Endodermal cell (in vitro differentiated cells): ENCODE data around the gene EFNB2. TPM values are rescaled to one million over a fixed set of nuclear protein-coding genes. Genes with fewer than 3 reads are reported as not detected.

Source experiments
- DNase-seq: peaks from one replicate; pipeline ENCODE4 v3.0.0-alpha.2; 2017
- H3K27ac ChIP-seq: 2 replicates; pipeline ENCODE4 v1.5.1; 2013; ENCODE audit warnings: mild to moderate bottlenecking, low read depth, low read length, moderate library complexity
- H3K27me3 ChIP-seq: 2 replicates; pipeline ENCODE4 v1.6.1; 2013; ENCODE audit warnings: mild to moderate bottlenecking, low read length, moderate library complexity; ENCODE audit not compliant: insufficient read depth, control insufficient read depth, poor library complexity, severe bottlenecking
- H3K36me3 ChIP-seq: 2 replicates; pipeline ENCODE4 v1.7.0; 2013; ENCODE audit warnings: mild to moderate bottlenecking, low read length, moderate library complexity; ENCODE audit not compliant: control insufficient read depth, insufficient read depth
- H3K4me1 ChIP-seq: one replicate; pipeline ENCODE4 v1.7.0; 2013; ENCODE audit warnings: low read length; ENCODE audit not compliant: control insufficient read depth, insufficient read depth
- H3K4me3 ChIP-seq: 2 replicates; pipeline ENCODE4 v1.5.1; 2013; ENCODE audit warnings: mild to moderate bottlenecking, low read length, moderate library complexity
- H3K9ac ChIP-seq: 2 replicates; pipeline ENCODE4 v1.6.1; 2013; ENCODE audit warnings: mild to moderate bottlenecking, low read length, moderate library complexity; ENCODE audit not compliant: poor library complexity, severe bottlenecking; ENCODE audit errors: extremely low read depth
- H3K9me3 ChIP-seq: 2 replicates; pipeline ENCODE4 v1.6.1; 2013; ENCODE audit warnings: mild to moderate bottlenecking, low read length, moderate library complexity; ENCODE audit not compliant: control insufficient read depth
- H3K27ac Mint-ChIP-seq: 2 replicates; pipeline ENCODE4 v1.8.0; 2020; ENCODE audit warnings: mixed read lengths
- H3K27me3 Mint-ChIP-seq: 2 replicates; pipeline ENCODE4 v1.8.0; 2021; ENCODE audit warnings: mild to moderate bottlenecking, mixed read lengths; ENCODE audit not compliant: insufficient read depth
- H3K36me3 Mint-ChIP-seq: 2 replicates; pipeline ENCODE4 v1.8.0; 2020; ENCODE audit warnings: low read depth, mixed read lengths
- H3K4me1 Mint-ChIP-seq: 2 replicates; pipeline ENCODE4 v1.8.0; 2020; ENCODE audit warnings: mixed read lengths
- H3K4me3 Mint-ChIP-seq: 2 replicates; pipeline ENCODE4 v1.8.0; 2020; ENCODE audit warnings: mild to moderate bottlenecking, moderate library complexity, mixed read lengths
- H3K9me3 Mint-ChIP-seq: 2 replicates; pipeline ENCODE4 v1.8.0; 2020; ENCODE audit warnings: mild to moderate bottlenecking, mixed read lengths
- WGBS, 2 experiments: methylation state at CpG; one replicate each; pipeline versions ENCODE4 v1.1.5 to v1.1.7; 2013; ENCODE audit warnings: missing lambda C conversion rate in 2 of 2, mixed read lengths in 1 of 2; ENCODE audit not compliant: insufficient coverage in 1 of 2, insufficient read length in 1 of 2; 5-methylcytosine and 5-hydroxymethylcytosine counted together
- total RNA-seq, 2 donors: library from RNA; stranded (reverse); fragmentation: NEBNext Ultra II Directional in 1 of 2; extraction: Animal tissue kit (Norgen Biotek cat#: 25700) in 1 of 2; gene quantifications; 2 replicates in 1 of 2; 3 replicates in 1 of 2; pipeline ENCODE4 v1.2.1, GENCODE V29; 2021
- TF ChIP-seq, protein P1 (sequence below): fragments of 200-600 bp; sonication (generic); conservative IDR thresholded peaks from 2 replicates; pipeline ENCODE4 v1.5.0; 2021; ENCODE audit warnings: antibody characterized with exemption, mild to moderate bottlenecking

EFNB2 gene
- total RNA-seq, 2 donors from 2014 or later: 0.84 to 3.1 TPM

- Histone ChIP-seq H3K4me1 (peaks cover 11% of the 10 kb centered on the region), H3K27ac (no peak overlapping the region), H3K27me3 (no peaks in the 10 kb centered on the region), H3K4me3 (peak overlapping the region; percentile 23), H3K36me3 (no peaks in the 10 kb centered on the region), H3K9ac (no peak overlapping the region), H3K9me3 (no peaks in the 10 kb centered on the region)
- H3K27me3 Mint-ChIP-seq: peaks cover 35% of the 10 kb centered on the region
- peaks cover 52% of the 10 kb centered on the region for H3K4me1 Mint-ChIP-seq
- H3K9me3 Mint-ChIP-seq: no peaks in the 10 kb centered on the region
- peak; percentile 92 for DNase-seq
- TF ChIP-seq, protein P1, sequence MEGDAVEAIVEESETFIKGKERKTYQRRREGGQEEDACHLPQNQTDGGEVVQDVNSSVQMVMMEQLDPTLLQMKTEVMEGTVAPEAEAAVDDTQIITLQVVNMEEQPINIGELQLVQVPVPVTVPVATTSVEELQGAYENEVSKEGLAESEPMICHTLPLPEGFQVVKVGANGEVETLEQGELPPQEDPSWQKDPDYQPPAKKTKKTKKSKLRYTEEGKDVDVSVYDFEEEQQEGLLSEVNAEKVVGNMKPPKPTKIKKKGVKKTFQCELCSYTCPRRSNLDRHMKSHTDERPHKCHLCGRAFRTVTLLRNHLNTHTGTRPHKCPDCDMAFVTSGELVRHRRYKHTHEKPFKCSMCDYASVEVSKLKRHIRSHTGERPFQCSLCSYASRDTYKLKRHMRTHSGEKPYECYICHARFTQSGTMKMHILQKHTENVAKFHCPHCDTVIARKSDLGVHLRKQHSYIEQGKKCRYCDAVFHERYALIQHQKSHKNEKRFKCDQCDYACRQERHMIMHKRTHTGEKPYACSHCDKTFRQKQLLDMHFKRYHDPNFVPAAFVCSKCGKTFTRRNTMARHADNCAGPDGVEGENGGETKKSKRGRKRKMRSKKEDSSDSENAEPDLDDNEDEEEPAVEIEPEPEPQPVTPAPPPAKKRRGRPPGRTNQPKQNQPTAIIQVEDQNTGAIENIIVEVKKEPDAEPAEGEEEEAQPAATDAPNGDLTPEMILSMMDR: no peak
- H3K4me3 Mint-ChIP-seq: peak overlapping the region; percentile 14
- 16 to 21% methylated on average over 12 to 16 of the region's 16 CpGs for WGBS, 2 experiments
- no peaks in the 10 kb centered on the region for H3K36me3 Mint-ChIP-seq
- peak overlapping the region; percentile 86 for H3K27ac Mint-ChIP-seq
These were observed 63.4 kb downstream of the EFNB2 start for GRCh38 chr13:106471957-106472543.

GRCh38 chr13:106470576-106470975, 64.9 kb downstream of the EFNB2 start:
- H3K4me3 Mint-ChIP-seq: no peak overlapping the region
- Histone ChIP-seq H3K9me3 (no peaks in the 10 kb centered on the region), H3K36me3 (no peaks in the 10 kb centered on the region), H3K27ac (no peak overlapping the region), H3K27me3 (no peaks in the 10 kb centered on the region), H3K4me3 (no peak overlapping the region), H3K9ac (no peak overlapping the region), H3K4me1 (peaks cover 11% of the 10 kb centered on the region)
- TF ChIP-seq, protein P1: no peak
- no peak overlapping the region for H3K27ac Mint-ChIP-seq
- 96 to 100% methylated on average over 3 to 7 of the region's 7 CpGs for WGBS, 2 experiments
- H3K9me3 Mint-ChIP-seq: peaks cover 1% of the 10 kb centered on the region
- peaks cover 28% of the 10 kb centered on the region for H3K27me3 Mint-ChIP-seq
- H3K36me3 Mint-ChIP-seq: no peaks in the 10 kb centered on the region
- H3K4me1 Mint-ChIP-seq: peaks cover 45% of the 10 kb centered on the region
- DNase-seq: no peak

- H3K36me3 Mint-ChIP-seq: no peaks in the 10 kb centered on the region
- peak; percentile 79 for DNase-seq
- H3K36me3 ChIP-seq: no peaks in the 10 kb centered on the region
- no peaks in the 10 kb centered on the region for H3K9me3 ChIP-seq
- H3K27me3 Mint-ChIP-seq: peaks cover 28% of the 10 kb centered on the region
- H3K4me1 ChIP-seq: peaks cover 11% of the 10 kb centered on the region
- H3K4me3 Mint-ChIP-seq: no peak overlapping the region
- H3K27ac Mint-ChIP-seq: no peak overlapping the region
- H3K9me3 Mint-ChIP-seq: peaks cover 1% of the 10 kb centered on the region
- no peak overlapping the region for H3K27ac ChIP-seq
- peaks cover 39% of the 10 kb centered on the region for H3K4me1 Mint-ChIP-seq
- H3K9ac ChIP-seq: no peak overlapping the region
- no peaks in the 10 kb centered on the region for H3K27me3 ChIP-seq
- H3K4me3 ChIP-seq: no peak overlapping the region
- TF ChIP-seq, protein P1: no peak
- WGBS, 2 experiments: 82 to 85% methylated on average over 11 to 20 of the region's 20 CpGs
These were observed 66.5 kb downstream of the EFNB2 start for GRCh38 chr13:106468744-106469590.
